ENCODE measurements around the gene RBMY1B. TPM values are rescaled to one million over a fixed set of nuclear protein-coding genes. Genes with fewer than 3 reads are reported as not detected.
"Not testable (repeated sequence)": the region's sequence is repeated elsewhere in the genome, so short reads cannot be mapped to it uniquely, and the experiment has no call there.

The RBMY1B gene
- not detected in 2 replicates for total RNA-seq

DNA sequence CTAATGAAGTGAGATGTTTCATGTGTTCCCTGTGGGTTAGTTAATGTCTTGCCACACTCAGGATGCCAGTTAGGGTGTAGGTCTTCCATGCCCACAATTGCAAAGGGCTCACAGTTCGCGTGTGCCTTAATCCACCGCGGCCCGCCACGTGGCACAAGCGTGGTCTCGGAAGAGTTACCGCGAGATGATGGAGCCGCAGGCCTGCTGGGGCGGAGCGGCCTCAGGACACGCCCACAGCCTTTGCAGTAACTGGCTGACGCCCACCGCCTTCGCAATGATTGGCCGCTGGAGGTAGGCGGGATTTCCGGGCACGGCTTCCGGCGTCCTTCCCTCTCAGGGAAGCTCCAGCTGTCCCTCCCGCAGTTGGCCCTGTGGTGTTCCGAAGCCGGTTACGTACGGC, at the start of gene RBMY1B:
TSS of gene RBMY1B (plus strand) at position 301 of the 400 bp plus-strand sequence. CDS start 2,013 bp downstream, outside the sequence.
- DNase-seq (ENCODE audit: extremely low read depth, low read depth, low spot score), result not testable (repeated sequence)

GRCh38 chrY:21462915-21463314, 48.2 kb upstream of the RBMY1B start:
- not testable (repeated sequence) for DNase-seq (ENCODE audit: extremely low read depth, low read depth, low spot score)

- DNase-seq (ENCODE audit: extremely low read depth, low read depth, low spot score), result no peak
Observed at GRCh38 chrY:21482967-21483366, 28.2 kb upstream of the RBMY1B start.

DNA sequence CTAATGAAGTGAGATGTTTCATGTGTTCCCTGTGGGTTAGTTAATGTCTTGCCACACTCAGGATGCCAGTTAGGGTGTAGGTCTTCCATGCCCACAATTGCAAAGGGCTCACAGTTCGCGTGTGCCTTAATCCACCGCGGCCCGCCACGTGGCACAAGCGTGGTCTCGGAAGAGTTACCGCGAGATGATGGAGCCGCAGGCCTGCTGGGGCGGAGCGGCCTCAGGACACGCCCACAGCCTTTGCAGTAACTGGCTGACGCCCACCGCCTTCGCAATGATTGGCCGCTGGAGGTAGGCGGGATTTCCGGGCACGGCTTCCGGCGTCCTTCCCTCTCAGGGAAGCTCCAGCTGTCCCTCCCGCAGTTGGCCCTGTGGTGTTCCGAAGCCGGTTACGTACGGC, 23.4 kb downstream of the RBMY1B start, which contains the start of gene RBMY1A1:
TSS of gene RBMY1A1 (plus strand) at position 301 of the 400 bp plus-strand sequence. CDS start 2,013 bp downstream, outside the sequence.
- not testable (repeated sequence) for DNase-seq (ENCODE audit: extremely low read depth, low read depth, low spot score)

DNA sequence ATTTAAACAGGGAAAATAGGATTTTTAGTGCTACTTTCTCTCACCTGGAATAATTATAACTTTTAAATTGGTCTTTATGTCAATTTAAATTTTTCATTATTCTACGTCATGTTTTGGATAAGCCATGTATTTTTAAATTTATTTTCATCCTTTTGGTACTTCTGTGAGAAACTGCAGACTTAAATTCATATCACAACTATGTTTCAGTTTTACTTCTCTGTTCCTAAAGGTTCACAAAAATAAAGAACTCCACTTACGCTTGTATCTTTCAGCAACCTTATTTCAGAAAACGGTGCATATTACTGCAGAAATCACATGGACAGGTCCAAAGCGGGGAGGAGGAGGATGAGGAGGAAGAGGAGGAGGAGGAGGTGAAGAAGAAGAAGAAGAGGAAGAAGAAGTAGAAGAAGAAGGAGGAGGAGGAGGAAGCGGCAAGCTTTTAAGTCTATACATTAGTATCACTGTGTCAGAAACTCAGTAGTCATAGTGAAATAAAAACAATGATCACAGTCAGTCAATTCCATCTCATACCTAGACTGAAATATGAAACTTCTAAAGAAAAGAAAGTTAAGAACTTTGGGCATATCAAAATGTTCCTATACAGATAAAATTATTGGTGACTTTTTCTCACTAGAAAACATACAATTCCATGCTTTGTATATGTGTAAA, 48.3 kb downstream of the RBMY1B start:
- not testable (repeated sequence) for DNase-seq (ENCODE audit: extremely low read depth, low read depth, low spot score)

Other genes starting within 250 kb of the RBMY1B start
- not detected in 2 replicates for gene RBMY1A1, start 23.5 kb downstream of the RBMY1B start, total RNA-seq

All from glomerular endothelial cell (primary cell).